Measurements from ENCODE around the gene PDZK1IP1.

The PDZK1IP1 gene, protein sequence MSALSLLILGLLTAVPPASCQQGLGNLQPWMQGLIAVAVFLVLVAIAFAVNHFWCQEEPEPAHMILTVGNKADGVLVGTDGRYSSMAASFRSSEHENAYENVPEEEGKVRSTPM

DNA sequence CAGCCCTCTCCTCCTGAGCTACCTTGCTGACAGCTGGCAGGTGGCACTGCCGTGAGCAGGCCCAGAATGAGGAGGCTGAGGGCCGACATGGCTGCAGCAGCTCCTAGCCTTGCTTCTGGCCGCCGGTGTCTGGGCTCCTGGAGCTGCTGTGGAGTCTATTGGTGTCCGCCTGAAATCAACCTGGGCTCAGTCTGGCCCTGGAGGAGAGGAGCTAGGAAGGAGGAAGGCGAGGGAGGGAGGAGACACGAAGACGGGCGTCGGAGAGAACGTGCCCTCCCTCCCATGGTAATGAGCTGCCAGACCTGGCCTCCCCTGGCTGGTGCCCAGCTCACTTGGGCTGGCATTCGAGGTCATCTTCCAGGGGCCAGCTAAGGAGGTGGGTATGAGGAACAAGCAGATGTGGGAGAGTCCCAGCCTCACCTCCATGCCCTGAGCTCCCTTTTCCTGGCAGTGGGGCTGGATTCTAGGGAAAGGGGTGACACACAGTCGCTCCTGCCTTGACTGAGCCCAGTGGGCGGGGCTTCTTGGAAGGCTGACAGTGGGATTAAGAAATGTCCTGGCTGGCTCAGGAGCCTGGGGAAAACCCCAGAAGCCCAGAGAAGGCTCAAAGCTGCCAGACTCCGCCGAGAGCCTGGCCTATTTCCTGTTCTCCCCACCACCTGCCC is at the start of gene PDZK1IP1:
TSS of gene PDZK1IP1 (minus strand) at position 193 of the 665 bp plus-strand sequence. CDS start at position 89, 104 bp downstream.
- no peak within 1 kb of the TSS for H3K9ac ChIP-seq (ENCODE audit: low read length)
- no peak within 1 kb of the TSS for H2AFZ ChIP-seq (ENCODE audit: low read depth, low read length, severe bottlenecking)
- H3K4me2 ChIP-seq (ENCODE audit: low read depth, low read length, poor library complexity, severe bottlenecking) = no peak within 1 kb of the TSS

DNA sequence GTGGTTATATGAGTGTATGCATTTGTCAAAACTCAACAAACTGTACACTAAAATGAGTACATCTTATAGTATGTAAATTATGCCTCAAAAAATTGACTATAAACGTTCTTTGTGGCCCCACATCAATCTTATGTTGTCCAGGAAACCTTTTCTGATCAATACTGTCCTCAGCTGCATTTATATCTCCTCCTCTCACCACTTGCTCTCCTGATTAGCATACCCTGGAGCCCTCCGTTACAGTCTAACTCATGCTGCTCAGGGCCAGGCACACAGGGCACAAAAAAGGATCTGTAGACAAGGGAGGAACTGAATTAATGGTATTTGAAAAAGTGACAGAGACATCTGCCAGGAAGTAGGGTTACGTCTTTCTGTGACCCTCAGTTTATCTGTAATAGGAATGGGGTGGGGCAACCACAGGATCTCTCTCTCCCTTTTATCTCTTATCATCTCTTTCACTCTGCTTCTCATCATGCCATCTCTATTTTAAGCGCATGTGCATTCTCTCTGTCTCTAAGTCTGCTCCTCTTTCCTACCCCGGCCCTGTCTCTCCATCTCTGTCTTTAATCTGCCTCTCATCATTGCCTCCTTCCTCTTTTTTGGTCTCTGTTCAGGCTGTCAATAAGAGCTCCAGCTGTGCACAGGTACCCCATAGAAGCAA is 49.2 kb upstream of the PDZK1IP1 start:
- Histone ChIP-seq H2AFZ (ENCODE audit: low read depth, low read length, severe bottlenecking) (no peak overlapping the region), H3K79me2 (ENCODE audit: insufficient read depth, low read length) (no peaks in the 10 kb centered on the region), H3K27me3 (ENCODE audit: low read length) (no peaks in the 10 kb centered on the region), H3K4me2 (ENCODE audit: low read depth, low read length, poor library complexity, severe bottlenecking) (no peak overlapping the region), H3K36me3 (ENCODE audit: low read length) (no peaks in the 10 kb centered on the region), H3K9me2 (replicated peaks; ENCODE audit: insufficient read depth, low read length) (no peaks in the 10 kb centered on the region), H3K27ac (ENCODE audit: low read depth, low read length) (no peak overlapping the region), H3K9me3 (ENCODE audit: insufficient read depth, low read length) (no peaks in the 10 kb centered on the region), H4K20me1 (ENCODE audit: low read depth, low read length) (no peaks in the 10 kb centered on the region), H3K9ac (ENCODE audit: low read length) (no peak overlapping the region), H3F3A (ENCODE audit: insufficient read depth) (no peaks in the 10 kb centered on the region), H3K4me3 (ENCODE audit: insufficient read depth, low read length, poor library complexity, severe bottlenecking) (no peak overlapping the region)
- TF ChIP-seq, protein P1, sequence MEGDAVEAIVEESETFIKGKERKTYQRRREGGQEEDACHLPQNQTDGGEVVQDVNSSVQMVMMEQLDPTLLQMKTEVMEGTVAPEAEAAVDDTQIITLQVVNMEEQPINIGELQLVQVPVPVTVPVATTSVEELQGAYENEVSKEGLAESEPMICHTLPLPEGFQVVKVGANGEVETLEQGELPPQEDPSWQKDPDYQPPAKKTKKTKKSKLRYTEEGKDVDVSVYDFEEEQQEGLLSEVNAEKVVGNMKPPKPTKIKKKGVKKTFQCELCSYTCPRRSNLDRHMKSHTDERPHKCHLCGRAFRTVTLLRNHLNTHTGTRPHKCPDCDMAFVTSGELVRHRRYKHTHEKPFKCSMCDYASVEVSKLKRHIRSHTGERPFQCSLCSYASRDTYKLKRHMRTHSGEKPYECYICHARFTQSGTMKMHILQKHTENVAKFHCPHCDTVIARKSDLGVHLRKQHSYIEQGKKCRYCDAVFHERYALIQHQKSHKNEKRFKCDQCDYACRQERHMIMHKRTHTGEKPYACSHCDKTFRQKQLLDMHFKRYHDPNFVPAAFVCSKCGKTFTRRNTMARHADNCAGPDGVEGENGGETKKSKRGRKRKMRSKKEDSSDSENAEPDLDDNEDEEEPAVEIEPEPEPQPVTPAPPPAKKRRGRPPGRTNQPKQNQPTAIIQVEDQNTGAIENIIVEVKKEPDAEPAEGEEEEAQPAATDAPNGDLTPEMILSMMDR (IDR thresholded peaks at IDR 0.05; ENCODE audit: insufficient read depth, low read length, poor library complexity, severe bottlenecking) = no peak
- TF ChIP-seq EZH2phosphoT487 (conservative IDR thresholded peaks at IDR 0.05; ENCODE audit: low read length) = no peak

More for the DNA sequence above, at the start of gene PDZK1IP1:
- H3K36me3 ChIP-seq (ENCODE audit: low read length) = no peaks in the 10 kb centered on the region
- TF ChIP-seq, protein P1 (IDR thresholded peaks at IDR 0.05; ENCODE audit: insufficient read depth, low read length, poor library complexity, severe bottlenecking) = no peak
- no peak for TF ChIP-seq EZH2phosphoT487 (conservative IDR thresholded peaks at IDR 0.05; ENCODE audit: low read length)
- H3K79me2 ChIP-seq (ENCODE audit: insufficient read depth, low read length) = no peaks in the 10 kb centered on the region
- H4K20me1 ChIP-seq (ENCODE audit: low read depth, low read length) = no peaks in the 10 kb centered on the region
- H3K4me3 ChIP-seq (ENCODE audit: insufficient read depth, low read length, poor library complexity, severe bottlenecking) = no peak within 1 kb of the TSS
- no peaks in the 10 kb centered on the region for H3F3A ChIP-seq (ENCODE audit: insufficient read depth)
- H3K9me2 ChIP-seq (replicated peaks; ENCODE audit: insufficient read depth, low read length) = no peaks in the 10 kb centered on the region
- no peaks in the 10 kb centered on the region for H3K27me3 ChIP-seq (ENCODE audit: low read length)
- no peak within 1 kb of the TSS for H3K27ac ChIP-seq (ENCODE audit: low read depth, low read length)
- no peaks in the 10 kb centered on the region for H3K9me3 ChIP-seq (ENCODE audit: insufficient read depth, low read length)

DNA sequence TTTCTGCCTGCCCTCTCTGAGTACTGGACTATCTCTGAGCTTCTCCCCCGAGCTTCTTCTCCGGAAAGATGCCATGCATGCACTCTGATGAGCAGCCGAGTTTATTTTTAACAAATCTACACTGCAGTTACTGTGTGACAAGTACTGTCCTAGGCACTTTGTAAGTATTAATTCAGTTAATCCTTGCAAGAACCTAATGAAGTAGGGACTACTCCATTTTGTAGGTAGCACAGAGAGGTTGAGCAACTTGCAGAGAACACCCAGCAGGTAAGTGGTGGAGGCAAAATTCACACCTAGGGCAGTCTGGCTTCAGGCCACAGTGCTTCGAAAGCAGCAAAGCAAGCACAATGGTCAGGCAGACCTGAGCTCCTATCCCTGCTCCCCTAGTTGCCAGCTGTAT is 46.0 kb upstream of the PDZK1IP1 start:
- Histone ChIP-seq H3F3A (ENCODE audit: insufficient read depth) (no peaks in the 10 kb centered on the region), H3K4me2 (ENCODE audit: low read depth, low read length, poor library complexity, severe bottlenecking) (no peak overlapping the region), H3K9me2 (replicated peaks; ENCODE audit: insufficient read depth, low read length) (no peaks in the 10 kb centered on the region), H2AFZ (ENCODE audit: low read depth, low read length, severe bottlenecking) (no peak overlapping the region), H3K27ac (ENCODE audit: low read depth, low read length) (no peak overlapping the region), H3K79me2 (ENCODE audit: insufficient read depth, low read length) (no peaks in the 10 kb centered on the region), H3K4me3 (ENCODE audit: insufficient read depth, low read length, poor library complexity, severe bottlenecking) (no peak overlapping the region), H4K20me1 (ENCODE audit: low read depth, low read length) (no peaks in the 10 kb centered on the region), H3K9ac (ENCODE audit: low read length) (no peak overlapping the region), H3K27me3 (ENCODE audit: low read length) (no peaks in the 10 kb centered on the region), H3K9me3 (ENCODE audit: insufficient read depth, low read length) (no peaks in the 10 kb centered on the region), H3K36me3 (ENCODE audit: low read length) (no peaks in the 10 kb centered on the region)
- TF ChIP-seq, protein P1 (IDR thresholded peaks at IDR 0.05; ENCODE audit: insufficient read depth, low read length, poor library complexity, severe bottlenecking) = no peak

All from SU-DHL-6 (cell line).